ENCODE data around the gene TTLL3. TPM values are rescaled to one million over a fixed set of nuclear protein-coding genes. Genes with fewer than 3 reads are reported as not detected.

Gene TTLL3
- total RNA-seq, 3 donors from 2014 or later (not counting 1 experiment from before 2014, with no cell fraction given): 133 to 137 (median 136) TPM

DNA sequence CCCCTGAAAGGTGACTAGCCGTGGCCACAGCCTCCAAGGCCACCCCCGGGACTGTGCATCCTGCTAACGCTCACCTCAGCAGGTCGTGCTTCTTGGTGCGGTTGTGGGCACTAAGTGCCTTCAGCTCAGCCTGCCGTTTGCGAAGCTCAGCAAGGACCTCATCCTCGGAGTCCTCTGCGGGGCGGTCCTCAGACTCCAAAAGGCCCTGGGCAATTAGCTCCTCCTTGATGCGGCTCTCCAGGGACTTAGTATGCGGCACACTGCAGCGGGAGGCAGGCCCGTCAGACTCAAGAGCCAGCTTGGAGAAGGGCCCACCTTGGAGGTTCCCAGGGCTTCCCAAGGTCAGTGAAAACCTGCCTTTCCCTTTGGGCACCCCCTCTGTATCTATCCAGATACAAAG, 26.1 kb upstream of the TTLL3 start:
- peaks cover 48% of the 10 kb centered on the region for H3K36me3 ChIP-seq (ENCODE audit: control insufficient read depth, insufficient read depth, low read length)
- no peaks in the 10 kb centered on the region for H3K27me3 Mint-ChIP-seq (ENCODE audit: low read depth in 2 of 2)
- peaks cover 21% of the 10 kb centered on the region for H3K36me3 Mint-ChIP-seq
- DNase-seq (no peak), ATAC-seq (no peak)
- WGBS (ENCODE audit: insufficient coverage): 94% methylated on average over 14 of the region's 14 CpGs
- H3K4me1 Mint-ChIP-seq: peaks cover 46 to 57% of the 10 kb centered on the region in 2 donors
- peaks cover 35% of the 10 kb centered on the region for H3K4me1 ChIP-seq (ENCODE audit: control insufficient read depth, insufficient read depth, low read length)
- H3K4me3 ChIP-seq (ENCODE audit: low read length): no peak overlapping the region
- no peak overlapping the region for H3K27ac ChIP-seq (ENCODE audit: low read length)
- no peak overlapping the region for H3K4me3 Mint-ChIP-seq
- H3K27ac Mint-ChIP-seq: no peak overlapping the region
- intact Hi-C loops (cut with micrococcal nuclease): no loop called here
- TF ChIP-seq, protein P1, sequence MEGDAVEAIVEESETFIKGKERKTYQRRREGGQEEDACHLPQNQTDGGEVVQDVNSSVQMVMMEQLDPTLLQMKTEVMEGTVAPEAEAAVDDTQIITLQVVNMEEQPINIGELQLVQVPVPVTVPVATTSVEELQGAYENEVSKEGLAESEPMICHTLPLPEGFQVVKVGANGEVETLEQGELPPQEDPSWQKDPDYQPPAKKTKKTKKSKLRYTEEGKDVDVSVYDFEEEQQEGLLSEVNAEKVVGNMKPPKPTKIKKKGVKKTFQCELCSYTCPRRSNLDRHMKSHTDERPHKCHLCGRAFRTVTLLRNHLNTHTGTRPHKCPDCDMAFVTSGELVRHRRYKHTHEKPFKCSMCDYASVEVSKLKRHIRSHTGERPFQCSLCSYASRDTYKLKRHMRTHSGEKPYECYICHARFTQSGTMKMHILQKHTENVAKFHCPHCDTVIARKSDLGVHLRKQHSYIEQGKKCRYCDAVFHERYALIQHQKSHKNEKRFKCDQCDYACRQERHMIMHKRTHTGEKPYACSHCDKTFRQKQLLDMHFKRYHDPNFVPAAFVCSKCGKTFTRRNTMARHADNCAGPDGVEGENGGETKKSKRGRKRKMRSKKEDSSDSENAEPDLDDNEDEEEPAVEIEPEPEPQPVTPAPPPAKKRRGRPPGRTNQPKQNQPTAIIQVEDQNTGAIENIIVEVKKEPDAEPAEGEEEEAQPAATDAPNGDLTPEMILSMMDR (IDR thresholded peaks at IDR 0.05): no peak
- H3K9me3 ChIP-seq (ENCODE audit: control insufficient read depth, insufficient read depth, low read length): no peaks in the 10 kb centered on the region
- H3K27me3 ChIP-seq (ENCODE audit: control insufficient read depth, insufficient read depth, low read length): no peaks in the 10 kb centered on the region
- H3K9me3 Mint-ChIP-seq: no peaks in the 10 kb centered on the region

DNA sequence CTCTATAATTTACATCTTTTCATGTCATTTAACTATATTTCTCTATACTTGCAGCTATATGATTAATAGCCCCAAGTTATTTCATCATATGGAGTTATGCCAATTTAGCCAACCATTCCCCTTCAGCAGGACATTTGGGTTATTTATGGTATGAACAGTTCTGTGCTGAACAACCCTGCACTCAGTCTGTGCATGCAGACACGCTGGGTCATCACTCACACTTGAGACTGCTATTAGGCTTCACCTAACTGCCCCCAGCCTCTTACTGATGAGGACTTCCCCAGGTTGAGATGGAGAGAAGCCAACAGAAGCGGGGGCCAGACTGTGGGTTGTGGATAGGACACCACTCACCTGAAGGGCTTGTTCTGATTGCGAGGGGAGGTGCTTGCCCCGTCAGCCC, 25.1 kb upstream of the TTLL3 start:
- WGBS (ENCODE audit: insufficient coverage): 95% methylated on average over 2 of the region's 4 CpGs
- ATAC-seq: no peak
- H3K27ac ChIP-seq (ENCODE audit: low read length): no peak overlapping the region
- Mint-ChIP-seq H3K4me3 (no peak overlapping the region), H3K4me1 (peaks cover 38 to 54% of the 10 kb centered on the region in 2 donors), H3K36me3 (peaks cover 21% of the 10 kb centered on the region), H3K9me3 (no peaks in the 10 kb centered on the region), H3K27me3 (ENCODE audit: low read depth in 2 of 2) (no peaks in the 10 kb centered on the region), H3K27ac (no peak overlapping the region)
- H3K4me3 ChIP-seq (ENCODE audit: low read length): no peak overlapping the region
- H3K27me3 ChIP-seq (ENCODE audit: control insufficient read depth, insufficient read depth, low read length): no peaks in the 10 kb centered on the region
- H3K9me3 ChIP-seq (ENCODE audit: control insufficient read depth, insufficient read depth, low read length): no peaks in the 10 kb centered on the region
- TF ChIP-seq, protein P1 (IDR thresholded peaks at IDR 0.05): no peak
- H3K4me1 ChIP-seq (ENCODE audit: control insufficient read depth, insufficient read depth, low read length): peaks cover 25% of the 10 kb centered on the region
- peaks cover 58% of the 10 kb centered on the region for H3K36me3 ChIP-seq (ENCODE audit: control insufficient read depth, insufficient read depth, low read length)
- DNase-seq: no peak
- intact Hi-C loops (cut with micrococcal nuclease): no loop called here

DNA sequence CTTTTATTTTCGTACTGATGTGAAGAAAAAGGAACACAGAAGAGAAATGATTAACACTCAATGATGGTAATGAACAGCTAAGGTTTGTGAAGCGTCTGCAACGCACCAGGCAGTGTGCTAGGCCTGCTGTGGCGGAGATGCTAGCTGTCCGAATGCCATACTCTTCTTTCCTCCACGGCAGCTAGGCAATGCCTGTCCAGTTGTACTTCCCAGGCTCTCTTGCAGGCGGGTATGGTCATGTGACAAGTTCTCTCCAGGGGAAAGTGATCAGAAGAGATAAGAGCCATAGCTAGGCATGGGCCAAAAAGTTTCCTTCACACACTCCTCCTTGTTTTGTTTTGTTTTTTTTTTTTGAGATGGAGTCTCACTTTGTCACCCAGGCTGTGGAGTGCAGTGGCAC, 24.5 kb upstream of the TTLL3 start:
- no peaks in the 10 kb centered on the region for H3K9me3 Mint-ChIP-seq
- ATAC-seq (no peak), DNase-seq (no peak)
- Histone ChIP-seq H3K27ac (ENCODE audit: low read length) (no peak overlapping the region), H3K36me3 (ENCODE audit: control insufficient read depth, insufficient read depth, low read length) (peaks cover 64% of the 10 kb centered on the region), H3K4me1 (ENCODE audit: control insufficient read depth, insufficient read depth, low read length) (peaks cover 19% of the 10 kb centered on the region), H3K9me3 (ENCODE audit: control insufficient read depth, insufficient read depth, low read length) (no peaks in the 10 kb centered on the region), H3K27me3 (ENCODE audit: control insufficient read depth, insufficient read depth, low read length) (no peaks in the 10 kb centered on the region), H3K4me3 (ENCODE audit: low read length) (no peak overlapping the region)
- WGBS (ENCODE audit: insufficient coverage): 92% methylated on average over 7 of the region's 7 CpGs
- peaks cover 38 to 54% of the 10 kb centered on the region in 2 donors for H3K4me1 Mint-ChIP-seq
- intact Hi-C loops (cut with micrococcal nuclease): no loop called here
- TF ChIP-seq, protein P1 (IDR thresholded peaks at IDR 0.05): no peak
- H3K27me3 Mint-ChIP-seq (ENCODE audit: low read depth in 2 of 2): no peaks in the 10 kb centered on the region
- no peak overlapping the region for H3K4me3 Mint-ChIP-seq
- peaks cover 21% of the 10 kb centered on the region for H3K36me3 Mint-ChIP-seq
- no peak overlapping the region for H3K27ac Mint-ChIP-seq

DNA sequence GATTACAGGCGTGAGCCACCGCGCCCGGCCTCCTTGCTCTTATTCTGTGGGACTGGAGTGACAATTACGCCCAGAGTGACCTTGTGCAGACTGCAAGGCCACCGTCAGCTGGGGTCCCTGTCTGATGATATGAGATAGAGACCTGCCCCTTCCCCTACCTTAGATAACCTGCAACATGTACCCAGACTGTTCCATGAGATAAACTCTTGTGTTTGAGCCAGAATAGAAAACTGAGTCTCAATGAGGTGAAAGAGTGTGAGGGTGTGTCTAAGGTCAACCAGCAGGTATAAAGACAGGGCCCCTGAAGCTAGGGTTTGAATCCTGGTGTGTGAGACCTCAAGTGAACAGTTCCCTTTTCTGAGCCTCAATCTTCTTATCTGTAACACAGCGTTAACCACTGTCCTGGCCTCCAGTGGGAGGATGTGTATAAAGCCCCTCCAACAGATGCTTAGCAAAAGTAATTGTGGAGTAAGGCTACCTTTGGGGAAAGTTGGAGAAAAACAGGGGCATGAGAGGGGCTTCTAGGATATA, 23.8 kb upstream of the TTLL3 start:
- no peak overlapping the region for H3K4me3 ChIP-seq (ENCODE audit: low read length)
- DNase-seq (no peak), ATAC-seq (no peak)
- no peaks in the 10 kb centered on the region for H3K9me3 Mint-ChIP-seq
- peaks cover 40 to 54% of the 10 kb centered on the region in 2 donors for H3K4me1 Mint-ChIP-seq
- H3K27me3 Mint-ChIP-seq (ENCODE audit: low read depth in 2 of 2): no peaks in the 10 kb centered on the region
- WGBS (ENCODE audit: insufficient coverage): 92% methylated on average over 7 of the region's 7 CpGs
- intact Hi-C loops (cut with micrococcal nuclease): no loop called here
- H3K36me3 Mint-ChIP-seq: peaks cover 21% of the 10 kb centered on the region
- TF ChIP-seq, protein P1 (IDR thresholded peaks at IDR 0.05): no peak
- no peak overlapping the region for H3K4me3 Mint-ChIP-seq
- no peaks in the 10 kb centered on the region for H3K9me3 ChIP-seq (ENCODE audit: control insufficient read depth, insufficient read depth, low read length)
- H3K4me1 ChIP-seq (ENCODE audit: control insufficient read depth, insufficient read depth, low read length): peaks cover 15% of the 10 kb centered on the region
- H3K36me3 ChIP-seq (ENCODE audit: control insufficient read depth, insufficient read depth, low read length): peaks cover 65% of the 10 kb centered on the region
- no peak overlapping the region for H3K27ac ChIP-seq (ENCODE audit: low read length)
- H3K27ac Mint-ChIP-seq: no peak overlapping the region
- no peaks in the 10 kb centered on the region for H3K27me3 ChIP-seq (ENCODE audit: control insufficient read depth, insufficient read depth, low read length)
